Hypothalamus (tissue), 51 donors: ENCODE data around the gene NYAP2.

Experiments
- DNase-seq, 51 donors: peaks; one replicate each; lab custom pipeline; 2025; lab: John Stamatoyannopoulos, UW

The NYAP2 gene

GRCh38 chr2:225608136-225608535 lies 208.6 kb downstream of the NYAP2 start:
- no peak for DNase-seq

- DNase-seq = no peak
Measured at GRCh38 chr2:225612636-225613035, 213.1 kb downstream of the NYAP2 start.

- no peak for DNase-seq
Measured at GRCh38 chr2:225614915-225615314, 215.4 kb downstream of the NYAP2 start.

GRCh38 chr2:225615514-225615913 lies 216.0 kb downstream of the NYAP2 start:
- no peak for DNase-seq

GRCh38 chr2:225616372-225616771 lies 216.9 kb downstream of the NYAP2 start:
- no peak for DNase-seq

- no peak for DNase-seq
Measured at GRCh38 chr2:225616848-225617247, 217.3 kb downstream of the NYAP2 start.

- no peak for DNase-seq
Measured at GRCh38 chr2:225620227-225620626, 220.7 kb downstream of the NYAP2 start.

GRCh38 chr2:225630824-225631533 lies 231.5 kb downstream of the NYAP2 start:
- DNase-seq = no peak

GRCh38 chr2:225632351-225632750 lies 232.8 kb downstream of the NYAP2 start:
- DNase-seq = no peak

- no peak for DNase-seq
Measured at GRCh38 chr2:225636558-225636957, 237.0 kb downstream of the NYAP2 start.

GRCh38 chr2:225637259-225637658 lies 237.7 kb downstream of the NYAP2 start:
- no peak for DNase-seq

GRCh38 chr2:225640550-225640949 lies 241.0 kb downstream of the NYAP2 start:
- DNase-seq = no peak

- no peak for DNase-seq
Measured at GRCh38 chr2:225649274-225649673, 249.8 kb downstream of the NYAP2 start.

GRCh38 chr2:225650041-225650440 lies 250.5 kb downstream of the NYAP2 start:
- peak in 1 of 51 donors; percentile 14 for DNase-seq

- DNase-seq = peak in 42 of 51 donors; percentile 3 to 87 (median 45)
Measured at GRCh38 chr2:225660262-225661131, 261.0 kb downstream of the NYAP2 start.

- no peak for DNase-seq
Measured at GRCh38 chr2:225662101-225662500, 262.6 kb downstream of the NYAP2 start.

GRCh38 chr2:225667445-225667844 lies 267.9 kb downstream of the NYAP2 start:
- DNase-seq = no peak

GRCh38 chr2:225668606-225669266 lies 269.2 kb downstream of the NYAP2 start:
- DNase-seq = peak in 4 of 51 donors; percentile 1 to 54 (median 6)

GRCh38 chr2:225670111-225670974 lies 270.8 kb downstream of the NYAP2 start:
- DNase-seq = peak in 1 of 51 donors; percentile 15

GRCh38 chr2:225678792-225679191 lies 279.3 kb downstream of the NYAP2 start:
- DNase-seq = no peak
